ENCODE measurements around the gene MRPL53.

GRCh38 chr2:74481961-74482800 is 9.7 kb upstream of the MRPL53 start:
- TF ChIP-seq CREM (CRISPR knock-in tag; IDR thresholded peaks at IDR 0.05): no peak
- no peak for TF ChIP-seq CTCF (IDR thresholded peaks at IDR 0.05)
- TF ChIP-seq PRDM15 (CRISPR knock-in tag; IDR thresholded peaks at IDR 0.05): no peak
- TF ChIP-seq ESRRA (CRISPR knock-in tag; IDR thresholded peaks at IDR 0.05; ENCODE audit: borderline replicate concordance): no peak

Data from WTC11 (cell line).